Endothelial cell of umbilical vein (primary cell): Measurements from ENCODE around the gene DVL3. TPM values are rescaled to one million over a fixed set of nuclear protein-coding genes. Genes with fewer than 3 reads are reported as not detected.

Source experiments
- BruUV-seq: library from RNA; stranded (reverse); fragments of 400-500 nt; replicated peaks from 2 replicates; lab custom pipeline; 2021; lab: Mats Ljungman, UMichigan
- CTCF ChIA-PET: fragments of 300-600, 350-600 bp; sonication (Branson Sonifier 250); formaldehyde crosslinking; loops from one replicate; lab custom pipeline; 2021; ENCODE audit warnings: antibody characterized with exemption, inconsistent platforms; lab: Charles Lee
- POLR2A ChIA-PET: fragments of 300-600, 350-600 bp; sonication (Branson Sonifier 250); formaldehyde crosslinking; loops from one replicate; lab custom pipeline; 2021; ENCODE audit warnings: antibody characterized with exemption, inconsistent platforms; lab: Charles Lee
- DNase-seq: peaks from one replicate; pipeline ENCODE4 v3.0.0-alpha.2; 2011; ENCODE audit warnings: low read depth, low spot score
- FAIRE-seq: peaks from 2 replicates; lab custom pipeline; 2011; peaks lifted over from hg19 to GRCh38; lab: Jason Lieb, UNC
- H2AFZ ChIP-seq: 2 replicates; pipeline ENCODE4 v1.6.0; 2012; ENCODE audit warnings: low read depth, low read length, control low read depth, inconsistent platforms
- H3K27ac ChIP-seq: 2 replicates; pipeline ENCODE4 v1.5.1; 2011; ENCODE audit warnings: low read depth, mild to moderate bottlenecking, control low read depth, low read length, moderate library complexity; ENCODE audit not compliant: insufficient read depth
- H3K27me3 ChIP-seq, 2 experiments: 2 replicates each; pipeline versions ENCODE4 v1.6.0 to v1.6.1; 2011; ENCODE audit warnings: low read length in 2 of 2, mixed read lengths in 1 of 2; ENCODE audit not compliant: control insufficient read depth in 2 of 2, insufficient read depth in 2 of 2
- H3K36me3 ChIP-seq, 2 experiments: 2 replicates in 1 of 2; 3 replicates in 1 of 2; pipeline ENCODE4 v1.5.1; 2011; ENCODE audit warnings: low read length in 2 of 2, mild to moderate bottlenecking in 1 of 2, moderate library complexity in 1 of 2; ENCODE audit not compliant: control insufficient read depth in 2 of 2, insufficient read depth in 2 of 2; ENCODE audit errors: extremely low read depth in 1 of 2
- H3K4me1 ChIP-seq: 3 replicates; pipeline ENCODE4 v1.5.1; 2011; ENCODE audit warnings: mild to moderate bottlenecking, low read length; ENCODE audit not compliant: control insufficient read depth, insufficient read depth; ENCODE audit errors: extremely low read depth
- H3K4me2 ChIP-seq: 2 replicates; pipeline ENCODE4 v1.6.1; 2011; ENCODE audit warnings: low read length, control low read depth, mixed read lengths; ENCODE audit not compliant: insufficient read depth
- H3K4me3 ChIP-seq, 3 experiments: fragments of 200-600 bp in 1 of 3; sonication (generic), shearing (Covaris generic) in 1 of 3; replicated peaks in 1 of 3; 2 replicates each; pipeline ENCODE4 v1.5.1; 2011 to 2016; ENCODE audit warnings: control low read depth in 3 of 3, low read length in 3 of 3, mild to moderate bottlenecking in 2 of 3, inconsistent platforms in 1 of 3, low read depth in 1 of 3, moderate library complexity in 1 of 3; ENCODE audit not compliant: insufficient read depth in 1 of 3
- H3K79me2 ChIP-seq: 2 replicates; pipeline ENCODE4 v1.6.0; 2012; ENCODE audit warnings: low read length, inconsistent platforms; ENCODE audit not compliant: control insufficient read depth, insufficient read depth
- H3K9ac ChIP-seq: replicated peaks from 2 replicates; pipeline ENCODE3; 2011; ENCODE audit warnings: low read length, control low read depth; ENCODE audit not compliant: insufficient read depth; ENCODE audit errors: extremely low read depth
- H3K9me1 ChIP-seq: replicated peaks from 3 replicates; pipeline ENCODE4 v1.6.0; 2011; ENCODE audit warnings: mild to moderate bottlenecking, low read length; ENCODE audit not compliant: control insufficient read depth, insufficient read depth; ENCODE audit errors: extremely low read depth
- H3K9me3 ChIP-seq: replicated peaks from 2 replicates; pipeline ENCODE4 v1.5.1; 2012; ENCODE audit warnings: low read length, inconsistent platforms; ENCODE audit not compliant: control insufficient read depth, insufficient read depth
- H4K20me1 ChIP-seq: replicated peaks from 2 replicates; pipeline ENCODE3; 2011; ENCODE audit warnings: mild to moderate bottlenecking, low read length; ENCODE audit not compliant: control insufficient read depth, insufficient read depth; ENCODE audit errors: extremely low read depth
- CTCF ChIP-seq, 2 donors: IDR thresholded peaks; 1 replicate in 1 of 2; 2 replicates in 1 of 2; pipeline ENCODE4 v1.5.1; 2011; ENCODE audit warnings: low read length in 2 of 2, mild to moderate bottlenecking in 2 of 2, moderate library complexity in 2 of 2, control low read depth in 1 of 2, inconsistent platforms in 1 of 2, low read depth in 1 of 2; ENCODE audit not compliant: insufficient read depth in 1 of 2; ENCODE audit errors: extremely low read depth in 1 of 2
- EZH2 ChIP-seq: IDR thresholded peaks from 2 replicates; pipeline ENCODE4 v1.6.1; 2012; ENCODE audit warnings: borderline replicate concordance, low read depth, mild to moderate bottlenecking, moderate library complexity, low read length, inconsistent platforms; ENCODE audit not compliant: severe bottlenecking
- FOS ChIP-seq: IDR thresholded peaks from 2 replicates; pipeline ENCODE4 v1.6.1; 2011; ENCODE audit warnings: mild to moderate bottlenecking, low read length, moderate library complexity, borderline replicate concordance; ENCODE audit not compliant: insufficient read depth
- GATA2 ChIP-seq: IDR thresholded peaks from 2 replicates; pipeline ENCODE4 v1.7.0; 2011; ENCODE audit warnings: low read depth, mild to moderate bottlenecking, moderate library complexity, mixed read lengths, low read length; ENCODE audit not compliant: insufficient read length, insufficient read depth
- JUN ChIP-seq: IDR thresholded peaks from 2 replicates; pipeline ENCODE4 v1.6.1; 2011; ENCODE audit warnings: borderline replicate concordance, low read depth; ENCODE audit not compliant: insufficient read length, insufficient read depth
- MAX ChIP-seq: IDR thresholded peaks from 2 replicates; pipeline ENCODE4 v1.6.1; 2011; ENCODE audit not compliant: insufficient read depth, insufficient read length
- MYC ChIP-seq: IDR thresholded peaks from one replicate; pipeline ENCODE4 v1.6.1; 2011; ENCODE audit warnings: mild to moderate bottlenecking, low read depth, low read length
- POLR2A ChIP-seq: IDR thresholded peaks from 2 replicates; pipeline ENCODE4 v1.6.1; 2012; ENCODE audit warnings: low read depth, mild to moderate bottlenecking, control low read depth, low read length
- POLR2AphosphoS5 ChIP-seq: IDR thresholded peaks from 2 replicates; pipeline ENCODE4 v1.6.1; 2012; ENCODE audit warnings: low read depth, mild to moderate bottlenecking, control low read depth, low read length, moderate library complexity; ENCODE audit not compliant: insufficient read depth
- dilution Hi-C: fragments of 300-500 bp; cut with MboI; formaldehyde crosslinking; loops from one replicate; pipeline ENCODE4 v1.15.0; 2019; ENCODE audit warnings: low sequenced_read_pairs; ENCODE audit not compliant: extremely low pct_ligation_motif_present
- intact Hi-C: fragments of 100-400 bp; cut with micrococcal nuclease; formaldehyde crosslinking; loops from one replicate; pipeline ENCODE4 v1.10.0; 2022
- polyA plus RNA-seq, 4 experiments: library from polyadenylated mRNA; depleted of rRNA in 3 of 4; stranded (reverse) in 3 of 4; unstranded in 1 of 4; fragments of >200 nt; gene quantifications; 2 replicates each; pipeline versions ENCODE4 v1.2.1 to v1.2.3, GENCODE V29; 2011 to 2012; ENCODE audit warnings: missing spikeins in 1 of 4
- total RNA-seq: library from RNA; stranded (reverse); gene quantifications from 2 replicates; pipeline ENCODE4 v1.2.3, GENCODE V29; 2021

The DVL3 gene
- total and polyA plus RNA-seq, 2 donors (not counting 3 experiments of a cell fraction or from before 2014, with no cell fraction given): 43.8 to 59.0 TPM

DNA sequence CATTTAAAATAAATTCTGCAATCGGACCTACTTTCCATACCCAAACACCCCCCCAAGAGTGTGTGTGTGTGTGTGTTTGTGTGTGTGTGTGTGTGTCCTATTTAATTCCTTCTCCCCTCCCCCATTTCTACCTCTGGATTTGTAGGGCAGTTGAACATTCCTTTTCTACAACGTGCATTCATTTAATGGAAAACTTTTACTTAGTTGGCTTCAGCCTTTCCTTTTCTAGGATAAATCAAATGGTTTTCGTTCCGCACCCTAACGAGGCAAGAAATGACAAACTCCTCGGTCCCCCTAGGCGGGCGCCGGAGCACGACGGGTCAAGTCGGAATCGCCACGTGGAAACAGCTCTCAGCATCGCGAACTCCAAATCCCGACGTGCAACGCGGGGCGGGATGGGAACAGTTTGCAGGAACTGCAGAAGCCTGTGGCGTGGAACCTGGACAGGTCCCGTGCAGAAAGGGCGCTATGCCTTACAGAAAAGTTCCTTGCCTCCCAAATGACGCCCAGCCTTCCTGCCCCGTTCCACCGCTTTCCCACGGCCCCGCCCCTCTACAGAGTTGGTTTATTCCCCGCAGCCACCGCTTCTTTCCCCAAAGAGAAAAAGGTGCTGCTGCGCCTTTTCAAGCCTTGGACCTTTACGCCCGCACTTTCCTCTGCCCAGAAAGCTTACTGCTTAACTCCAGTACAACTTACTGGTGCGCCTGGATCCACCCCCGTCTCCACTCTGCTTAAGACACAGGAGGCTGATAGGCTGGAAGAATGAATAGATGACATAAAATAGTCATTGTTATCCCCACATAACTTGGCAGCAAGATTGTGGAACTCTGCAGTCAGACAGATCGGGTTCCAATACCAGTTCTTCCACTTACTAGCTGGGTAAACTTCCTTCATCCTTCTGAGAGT lies 21.1 kb upstream of the DVL3 start:
- Histone ChIP-seq H3K9me1 (no peaks in the 10 kb centered on the region), H3K4me3 (peak overlapping the region; percentile 31 to 92 (median 90)), H3K9me3 (no peaks in the 10 kb centered on the region), H3K9ac (peak overlapping the region; percentile 87), H3K27me3 (no peaks in the 10 kb centered on the region), H3K36me3 (peaks cover 3% of the 10 kb centered on the region in 2 experiments), H3K4me2 (peak overlapping the region; percentile 91), H3K4me1 (peaks cover 27% of the 10 kb centered on the region), H3K27ac (peak overlapping the region; percentile 0), H2AFZ (peak overlapping the region; percentile 49), H3K79me2 (peaks cover 31% of the 10 kb centered on the region), H4K20me1 (no peaks in the 10 kb centered on the region)
- FAIRE-seq (peak; percentile 97), DNase-seq (peak; percentile 79)
- CTCF ChIA-PET: interaction anchor here (0.6 to 2.6 kb wide), 8 partner anchors 11 to 238 kb away, joined by 3 to 18 read pairs (median 6); no protein-coding TSS in a partner anchor
- BruUV-seq: no TSS peak
- dilution Hi-C loops: no loop called here
- intact Hi-C loops: loop anchor here (2.0 kb wide), 1 partner anchor 117 kb away; the partner anchor contains the start of gene ABCC5
- POLR2A ChIA-PET: no interaction called here
- TF ChIP-seq EZH2 (no peak), POLR2A (no peak), GATA2 (no peak), POLR2AphosphoS5 (peak; percentile 53), FOS (no peak), JUN (no peak), CTCF (IDR thresholded peaks at IDR 0.05; ENCODE audit: extremely low read depth in 1 of 2, insufficient read depth in 1 of 2, low read depth in 1 of 2, low read length in 2 of 2) (no peak), MYC (peak; percentile 97), MAX (peak; percentile 72)
